ENCODE measurements around the gene DNAJB1. TPM values are rescaled to one million over a fixed set of nuclear protein-coding genes. Genes with fewer than 3 reads are reported as not detected.

The DNAJB1 gene
- total and polyA plus RNA-seq, 2 of the 13 experiments (the other 11 are each of a cell fraction or from before 2014, with no cell fraction given) = 87.5 to 97.3 TPM

- peak; percentile 60; the same call in 1 of the 2 replicates for TF ChIP-seq ZNF766 (CRISPR knock-in tag; IDR thresholded peaks at IDR 0.05; ENCODE audit: borderline replicate concordance)
- no peak for TF ChIP-seq HOXA9 (CRISPR knock-in tag; IDR thresholded peaks at IDR 0.05; ENCODE audit: borderline replicate concordance)
- no peak for TF ChIP-seq NCOA5 (CRISPR knock-in tag; IDR thresholded peaks at IDR 0.05)
- TF ChIP-seq ZNF556 (CRISPR knock-in tag; IDR thresholded peaks at IDR 0.05; ENCODE audit: borderline replicate concordance) = no peak
- peak; percentile 38; the same call in 1 of the 2 replicates for TF ChIP-seq CENPT (CRISPR knock-in tag; IDR thresholded peaks at IDR 0.05; ENCODE audit: low read depth)
- peak; percentile 41; the same call in 1 of the 2 replicates for TF ChIP-seq THAP7 (CRISPR knock-in tag; IDR thresholded peaks at IDR 0.05)
- no peak; the same call in 1 of the 2 replicates for TF ChIP-seq MAF1 (CRISPR knock-in tag; IDR thresholded peaks at IDR 0.05; ENCODE audit: borderline replicate concordance)
- TF ChIP-seq HBP1 (CRISPR knock-in tag; IDR thresholded peaks at IDR 0.05; ENCODE audit: low read depth) = no peak
- no peak; the same call in 1 of the 2 replicates for TF ChIP-seq ZSCAN5A (CRISPR knock-in tag; IDR thresholded peaks at IDR 0.05; ENCODE audit: borderline replicate concordance)
- TF ChIP-seq GLI4 (CRISPR knock-in tag; IDR thresholded peaks at IDR 0.05; ENCODE audit: borderline replicate concordance) = peak; percentile 46; the same call in 1 of the 2 replicates
- TF ChIP-seq TEF (CRISPR knock-in tag; IDR thresholded peaks at IDR 0.05) = peak; percentile 64; the same call in 1 of the 2 replicates
- TF ChIP-seq RXRB (CRISPR knock-in tag; IDR thresholded peaks at IDR 0.05; ENCODE audit: borderline replicate concordance) = no peak
- TF ChIP-seq DZIP1 (CRISPR knock-in tag; IDR thresholded peaks at IDR 0.05) = peak; percentile 54; the same call in 1 of the 2 replicates
- TF ChIP-seq HES4 (CRISPR knock-in tag; IDR thresholded peaks at IDR 0.05; ENCODE audit: borderline replicate concordance) = peak; percentile 93
- no peak for TF ChIP-seq ZNF414 (CRISPR knock-in tag; IDR thresholded peaks at IDR 0.05)
- no peak for TF ChIP-seq CBX1 (IDR thresholded peaks at IDR 0.05; ENCODE audit: low read depth)
- TF ChIP-seq FOXJ3 (CRISPR knock-in tag; IDR thresholded peaks at IDR 0.05; ENCODE audit: borderline replicate concordance) = no peak
- TF ChIP-seq BRF2 (CRISPR knock-in tag; IDR thresholded peaks at IDR 0.05) = no peak
- no peak for TF ChIP-seq ZNF589 (CRISPR knock-in tag; conservative IDR thresholded peaks at IDR 0.05)
Observed at GRCh38 chr19:14517840-14518505, at the start of gene DNAJB1 (continued).
